Psoas muscle (tissue), 8 donors: ENCODE data around the gene FZD1. TPM values are rescaled to one million over a fixed set of nuclear protein-coding genes. Genes with fewer than 3 reads are reported as not detected.
A peak's percentile ranks its signal among the peaks of the same experiment; 100 is the strongest.

Experiments
- ATAC-seq, 4 donors: fragments of 200-7000 bp; cut with Tn5 transposase; one replicate each; pipeline ENCODE4 v1.9.1; 2020; ENCODE audit warnings: moderate library complexity in 3 of 4, mild to moderate bottlenecking in 2 of 4
- DNase-seq, 2 donors: peaks; one replicate each; pipeline ENCODE4 v3.0.0-alpha.2; 2020
- H3K27ac ChIP-seq: fragments of 200-600 bp; one replicate; pipeline ENCODE4 v1.8.0; 2022
- H3K27me3 ChIP-seq, 3 donors: fragments of 200-600 bp in 1 of 3; one replicate each; pipeline versions ENCODE4 v1.6.1 to v1.8.0; 2013 to 2022; ENCODE audit warnings: low read length in 2 of 3, mild to moderate bottlenecking in 2 of 3, moderate library complexity in 1 of 3; ENCODE audit not compliant: insufficient read depth in 3 of 3
- H3K36me3 ChIP-seq, 2 donors: fragments of 200-600 bp in 1 of 2; one replicate each; pipeline versions ENCODE4 v1.6.1 to v1.8.0; 2013 to 2022; ENCODE audit warnings: low read depth in 1 of 2, mild to moderate bottlenecking in 1 of 2, moderate library complexity in 1 of 2; ENCODE audit not compliant: insufficient read depth in 1 of 2
- H3K4me1 ChIP-seq: fragments of 200-600 bp; one replicate; pipeline ENCODE4 v1.8.0; 2022
- H3K4me3 ChIP-seq: fragments of 200-600 bp; one replicate; pipeline ENCODE4 v1.8.0; 2022; ENCODE audit warnings: mild to moderate bottlenecking
- H3K9me3 ChIP-seq: fragments of 200-600 bp; one replicate; pipeline ENCODE4 v1.8.0; 2022
- CTCF ChIP-seq: fragments of 200-600 bp; IDR thresholded peaks from one replicate; pipeline ENCODE4 v1.8.0; 2022; ENCODE audit warnings: antibody characterized with exemption
- WGBS, 3 donors: extraction: QIAGEN DNeasy Blood & Tissue Kit; methylation state at CpG; one replicate each; pipeline versions ENCODE4 v1.1.6 to v1.1.7; 2013; 5-methylcytosine and 5-hydroxymethylcytosine counted together
- intact Hi-C, 2 donors: fragments of 100-400 bp; cut with DNase I; formaldehyde crosslinking; loops; one replicate each; pipeline versions ENCODE4 v1.11.0 to v1.14.2; 2022
- polyA plus RNA-seq, 3 donors: library from polyadenylated mRNA; stranded (reverse); fragments of 200-250 nt; gene quantifications; one replicate each; pipeline ENCODE4 v1.2.3, GENCODE V29; 2013
- total RNA-seq, 4 donors: library from RNA; stranded (reverse); fragmentation: NEBNext Ultra II Directional in 2 of 4; extraction: Animal tissue kit (Norgen Biotek cat#: 25700) in 2 of 4; gene quantifications; one replicate each; pipeline versions ENCODE4 v1.2.1 to v1.2.4, GENCODE V29; 2021 to 2023
- donor health status: healthy with polysubstance abuse.
- donor health status: DM: no; HTN: no; CAD: no; lungs with moderate emphysema.
- donor health status: Bipolar disorder and iron deficiency.
- donor health status: healthy.
- donor health status: DM: yes; HTN: yes; CAD: no.
- donor health status: DM: no; HTN: no; CAD: no.
- donor health status: DM: no; HTN: no; CAD: no.
- donor health status: DM: yes; HTN: yes; CAD: no.

Gene FZD1
- total and polyA plus RNA-seq, 7 donors, result 0.90 to 2.5 (median 1.9) TPM

DNA sequence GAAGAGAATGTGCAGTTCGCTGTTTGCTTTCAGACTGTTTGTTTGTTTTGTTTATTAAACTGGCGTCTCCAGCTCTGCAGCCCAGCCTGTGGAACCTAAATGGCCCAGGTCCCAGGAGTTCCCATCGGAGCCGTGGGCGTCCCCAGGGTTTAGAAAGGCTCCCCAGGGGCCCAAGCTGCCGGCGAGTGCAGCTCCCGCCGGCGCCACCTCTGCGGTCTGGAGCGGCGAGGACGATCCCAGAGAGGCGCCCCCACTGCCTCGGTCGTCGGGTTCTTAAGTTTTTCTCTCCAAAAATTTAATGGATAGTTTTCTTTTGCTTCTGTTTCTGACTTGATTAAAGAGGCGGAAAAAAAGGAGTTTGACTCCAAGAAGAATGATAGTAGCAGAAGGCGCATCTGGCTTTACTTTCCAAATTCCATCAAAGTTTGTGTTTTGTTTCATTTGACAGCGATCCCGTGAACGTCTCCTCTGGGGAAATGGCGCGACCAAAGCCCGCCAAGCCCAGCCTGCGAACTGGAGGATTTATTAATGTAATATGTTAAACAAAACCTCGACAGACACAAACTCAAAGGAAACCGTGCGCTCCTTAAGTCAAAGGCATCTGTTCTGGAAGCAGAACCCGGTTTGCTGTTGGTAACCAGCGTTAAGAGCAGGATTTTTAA, 718 bp upstream of the FZD1 start:
- 0 to 1% (median 1%) methylated on average over 32 of the region's 32 CpGs for WGBS, 3 donors
- H3K9me3 ChIP-seq, result no peaks in the 10 kb centered on the region
- no peaks in the 10 kb centered on the region for H3K27me3 ChIP-seq
- ATAC-seq, result peak in 1 of 4 donors; percentile 47
- H3K4me1 ChIP-seq, result peaks cover 20% of the 10 kb centered on the region
- H3K36me3 ChIP-seq, result no peaks in the 10 kb centered on the region
- intact Hi-C loops, result loop anchor here (5.0 to 10.0 kb wide), 2 partner anchors 176 to 179 kb away; no protein-coding TSS in a partner anchor
- TF ChIP-seq CTCF, result no peak
- peak overlapping the region; percentile 80 for H3K27ac ChIP-seq
- DNase-seq, result peak; percentile 42 to 62
- H3K4me3 ChIP-seq, result peak overlapping the region; percentile 71

DNA sequence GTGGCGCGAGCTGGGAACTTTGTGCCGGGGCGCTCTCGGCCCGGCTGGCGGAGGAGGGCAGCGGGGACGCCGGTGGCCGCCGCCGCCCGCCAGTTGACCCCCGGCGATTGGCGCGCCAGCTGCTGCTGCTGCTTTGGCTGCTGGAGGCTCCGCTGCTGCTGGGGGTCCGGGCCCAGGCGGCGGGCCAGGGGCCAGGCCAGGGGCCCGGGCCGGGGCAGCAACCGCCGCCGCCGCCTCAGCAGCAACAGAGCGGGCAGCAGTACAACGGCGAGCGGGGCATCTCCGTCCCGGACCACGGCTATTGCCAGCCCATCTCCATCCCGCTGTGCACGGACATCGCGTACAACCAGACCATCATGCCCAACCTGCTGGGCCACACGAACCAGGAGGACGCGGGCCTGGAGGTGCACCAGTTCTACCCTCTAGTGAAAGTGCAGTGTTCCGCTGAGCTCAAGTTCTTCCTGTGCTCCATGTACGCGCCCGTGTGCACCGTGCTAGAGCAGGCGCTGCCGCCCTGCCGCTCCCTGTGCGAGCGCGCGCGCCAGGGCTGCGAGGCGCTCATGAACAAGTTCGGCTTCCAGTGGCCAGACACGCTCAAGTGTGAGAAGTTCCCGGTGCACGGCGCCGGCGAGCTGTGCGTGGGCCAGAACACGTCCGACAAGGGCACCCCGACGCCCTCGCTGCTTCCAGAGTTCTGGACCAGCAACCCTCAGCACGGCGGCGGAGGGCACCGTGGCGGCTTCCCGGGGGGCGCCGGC, 870 bp downstream of the FZD1 start:
- intact Hi-C loops, result loop anchor here (5.0 to 10.0 kb wide), 2 partner anchors 178 to 180 kb away; no protein-coding TSS in a partner anchor
- no peaks in the 10 kb centered on the region for H3K36me3 ChIP-seq
- peak overlapping the region; percentile 71 for H3K4me3 ChIP-seq
- H3K4me1 ChIP-seq, result peaks cover 23% of the 10 kb centered on the region
- WGBS, 3 donors, result 0 to 1% (median 0%) methylated on average over 57 to 78 of the region's 78 CpGs
- peak in 3 of 4 donors; percentile 6 to 25 (median 23) for ATAC-seq
- H3K27me3 ChIP-seq, result no peaks in the 10 kb centered on the region
- TF ChIP-seq CTCF, result no peak
- DNase-seq, result peak; percentile 48 to 71
- peak overlapping the region; percentile 80 for H3K27ac ChIP-seq
- H3K9me3 ChIP-seq, result no peaks in the 10 kb centered on the region

GRCh38 chr7:91265693-91266066, 1.4 kb downstream of the FZD1 start:
- no peak for ATAC-seq
- peaks cover 23% of the 10 kb centered on the region for H3K4me1 ChIP-seq
- WGBS, 3 donors, result 25 to 33% (median 33%) methylated on average over 31 of the region's 31 CpGs
- H3K36me3 ChIP-seq, result no peaks in the 10 kb centered on the region
- peak overlapping the region; percentile 80 for H3K27ac ChIP-seq
- peak in 1 of 2 donors; percentile 13 for DNase-seq
- H3K9me3 ChIP-seq, result no peaks in the 10 kb centered on the region
- H3K4me3 ChIP-seq, result peak overlapping the region; percentile 71
- intact Hi-C loops, result loop anchor here in 1 of 2 donors (10.0 kb wide), 1 partner anchor 181 kb away; no protein-coding TSS in a partner anchor
- no peaks in the 10 kb centered on the region for H3K27me3 ChIP-seq
- no peak for TF ChIP-seq CTCF

DNA sequence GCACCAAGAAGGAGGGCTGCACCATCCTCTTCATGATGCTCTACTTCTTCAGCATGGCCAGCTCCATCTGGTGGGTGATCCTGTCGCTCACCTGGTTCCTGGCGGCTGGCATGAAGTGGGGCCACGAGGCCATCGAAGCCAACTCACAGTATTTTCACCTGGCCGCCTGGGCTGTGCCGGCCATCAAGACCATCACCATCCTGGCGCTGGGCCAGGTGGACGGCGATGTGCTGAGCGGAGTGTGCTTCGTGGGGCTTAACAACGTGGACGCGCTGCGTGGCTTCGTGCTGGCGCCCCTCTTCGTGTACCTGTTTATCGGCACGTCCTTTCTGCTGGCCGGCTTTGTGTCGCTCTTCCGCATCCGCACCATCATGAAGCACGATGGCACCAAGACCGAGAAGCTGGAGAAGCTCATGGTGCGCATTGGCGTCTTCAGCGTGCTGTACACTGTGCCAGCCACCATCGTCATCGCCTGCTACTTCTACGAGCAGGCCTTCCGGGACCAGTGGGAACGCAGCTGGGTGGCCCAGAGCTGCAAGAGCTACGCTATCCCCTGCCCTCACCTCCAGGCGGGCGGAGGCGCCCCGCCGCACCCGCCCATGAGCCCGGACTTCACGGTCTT, 1.9 kb downstream of the FZD1 start:
- Histone ChIP-seq H3K36me3 (no peaks in the 10 kb centered on the region), H3K4me3 (peak overlapping the region; percentile 71), H3K27me3 (no peaks in the 10 kb centered on the region), H3K9me3 (no peaks in the 10 kb centered on the region), H3K27ac (no peak overlapping the region), H3K4me1 (peaks cover 23% of the 10 kb centered on the region)
- intact Hi-C loops, result loop anchor here in 1 of 2 donors (10.0 kb wide), 1 partner anchor 181 kb away; no protein-coding TSS in a partner anchor
- no peak for TF ChIP-seq CTCF
- WGBS, 3 donors, result 71 to 82% (median 81%) methylated on average over 43 of the region's 43 CpGs
- peak; percentile 16 to 59 for DNase-seq
- no peak for ATAC-seq
